HepG2 (cell line): ENCODE measurements around the gene NECAB2.
"Not testable (repeated sequence)": the region's sequence is repeated elsewhere in the genome, so short reads cannot be mapped to it uniquely, and the experiment has no call there.

Experiments used
- BRCA1 ChIP-seq: sonication (generic); formaldehyde crosslinking; IDR thresholded peaks from 2 replicates; pipeline ENCODE4 v1.4.0; 2020; ENCODE audit warnings: missing genetic modification reagents
- EZH2 ChIP-seq: conservative IDR thresholded peaks from 2 replicates; pipeline ENCODE4 v1.6.1; 2012; ENCODE audit warnings: mild to moderate bottlenecking, low read depth, low read length, moderate library complexity
- HCFC1 ChIP-seq: fragments of 150-350 bp; IDR thresholded peaks from 2 replicates; pipeline ENCODE4 v1.6.1; 2014; ENCODE audit warnings: low read depth, low read length
- HNF4A ChIP-seq: sonication (generic); formaldehyde crosslinking; IDR thresholded peaks from 2 replicates; pipeline ENCODE4 v1.4.0; 2020; ENCODE audit warnings: missing genetic modification reagents
- POLR2A ChIP-seq, 2 experiments: IDR thresholded peaks; 2 replicates each; pipeline ENCODE4 v1.6.1; 2011; ENCODE audit warnings: low read depth in 2 of 2, low read length in 2 of 2, mild to moderate bottlenecking in 1 of 2, moderate library complexity in 1 of 2; ENCODE audit not compliant: insufficient read depth in 1 of 2
- POLR2AphosphoS5 ChIP-seq: IDR thresholded peaks from 2 replicates; pipeline ENCODE4 v1.6.1; 2012; ENCODE audit warnings: low read depth, low read length
- SIN3A ChIP-seq: IDR thresholded peaks from 2 replicates; pipeline ENCODE4 v1.6.1; 2011; ENCODE audit warnings: low read depth, mild to moderate bottlenecking, control low read depth, low read length, borderline replicate concordance
- SMARCE1 ChIP-seq: fragments of 450-650 bp; IDR thresholded peaks from 2 replicates; pipeline ENCODE4 v1.6.1; 2017; ENCODE audit warnings: borderline replicate concordance
- SNRNP70 ChIP-seq: fragments of 200-400 bp; formaldehyde crosslinking; IDR thresholded peaks from 2 replicates; pipeline ENCODE4 v1.6.1; 2017; ENCODE audit warnings: mild to moderate bottlenecking, low read depth, low read length, moderate library complexity
- TF ChIP-seq, protein P1 (sequence below): sonication (generic); formaldehyde crosslinking; IDR thresholded peaks from 2 replicates; pipeline ENCODE4 v1.5.0; 2020; ENCODE audit warnings: missing genetic modification reagents, mild to moderate bottlenecking, borderline replicate concordance

DNA sequence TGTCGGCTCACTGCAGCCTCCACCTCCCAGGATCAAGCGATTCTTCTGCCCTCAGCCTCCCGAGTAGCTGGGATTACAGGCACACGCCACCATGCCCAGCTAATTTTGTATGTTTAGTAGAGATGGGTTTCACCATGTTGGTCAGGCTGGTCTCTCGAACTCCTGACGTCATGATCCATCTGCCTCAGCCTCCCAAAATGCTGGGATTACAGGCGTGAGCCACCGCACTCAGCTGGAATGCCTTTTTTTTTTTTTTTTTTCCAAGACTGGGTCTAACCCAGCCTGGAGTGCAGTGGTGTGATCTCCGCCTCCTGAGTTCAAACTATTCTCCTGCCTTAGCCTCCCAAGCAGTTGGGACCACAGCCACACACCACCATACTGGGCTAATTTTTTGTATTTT, 26.5 kb upstream of the NECAB2 start:
- not testable (repeated sequence) for TF ChIP-seq SIN3A; HNF4A (CRISPR knock-in tag); POLR2AphosphoS5; SNRNP70; BRCA1 (CRISPR knock-in tag); EZH2; HCFC1; POLR2A (IDR thresholded peaks at IDR 0.05; ENCODE audit: insufficient read depth in 1 of 2, low read depth in 2 of 2, low read length in 2 of 2); SMARCE1
- TF ChIP-seq, protein P1, sequence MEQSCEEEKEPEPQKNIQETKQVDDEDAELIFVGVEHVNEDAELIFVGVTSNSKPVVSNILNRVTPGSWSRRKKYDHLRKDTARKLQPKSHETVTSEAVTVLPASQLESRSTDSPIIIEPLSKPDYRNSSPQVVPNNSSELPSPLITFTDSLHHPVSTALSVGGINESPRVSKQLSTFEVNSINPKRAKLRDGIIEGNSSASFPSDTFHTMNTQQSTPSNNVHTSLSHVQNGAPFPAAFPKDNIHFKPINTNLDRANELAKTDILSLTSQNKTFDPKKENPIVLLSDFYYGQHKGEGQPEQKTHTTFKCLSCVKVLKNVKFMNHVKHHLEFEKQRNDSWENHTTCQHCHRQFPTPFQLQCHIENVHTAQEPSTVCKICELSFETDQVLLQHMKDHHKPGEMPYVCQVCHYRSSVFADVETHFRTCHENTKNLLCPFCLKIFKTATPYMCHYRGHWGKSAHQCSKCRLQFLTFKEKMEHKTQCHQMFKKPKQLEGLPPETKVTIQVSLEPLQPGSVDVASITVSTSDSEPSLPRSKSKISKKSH, result not testable (repeated sequence)
